SH-SY5Y (cell line): ENCODE data around the gene TGM6.

Experiments
- GATA2 ChIP-seq: IDR thresholded peaks from 2 replicates; pipeline ENCODE4 v1.6.1; 2011; ENCODE audit warnings: mild to moderate bottlenecking, low read depth, low read length
- GATA3 ChIP-seq: IDR thresholded peaks from 2 replicates; pipeline ENCODE4 v1.6.1; 2011; ENCODE audit warnings: low read depth, mild to moderate bottlenecking, low read length, moderate library complexity

DNA sequence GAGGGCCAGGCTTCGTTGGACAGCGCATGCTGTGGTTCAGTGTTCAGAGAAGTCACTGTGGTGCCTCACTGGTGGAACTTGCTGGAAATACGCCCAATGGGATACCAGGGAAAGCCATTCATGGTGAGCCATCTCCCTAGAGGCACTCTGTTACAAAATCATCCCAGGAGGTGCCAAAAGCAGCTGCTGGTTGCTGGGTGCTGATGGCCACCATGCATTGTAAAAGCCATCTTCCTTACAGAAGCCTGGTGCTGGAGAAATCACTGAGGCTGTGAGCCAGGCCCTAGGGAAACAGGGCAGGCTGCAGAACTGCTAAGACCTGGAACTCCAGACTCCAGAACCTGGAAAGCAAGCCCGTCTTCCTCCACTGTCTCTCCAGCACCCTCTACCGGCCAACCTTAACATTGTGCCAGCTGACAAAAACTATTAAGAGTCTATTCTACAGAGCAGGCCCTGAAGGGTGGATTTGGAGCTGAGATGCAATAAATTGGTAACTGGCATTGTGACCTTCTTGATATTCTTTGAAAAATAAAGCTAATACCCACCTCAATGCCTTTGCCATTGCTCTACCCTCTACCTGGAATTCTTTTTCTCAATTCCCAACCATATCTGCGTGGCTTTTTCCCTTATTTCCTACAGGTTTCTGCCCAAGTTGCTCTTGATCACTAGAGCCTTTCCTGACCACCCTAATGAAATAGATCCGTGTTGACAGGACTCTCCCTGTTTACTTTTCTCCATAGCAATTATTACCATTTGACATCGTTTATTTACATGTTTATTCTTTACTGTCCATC, 71.4 kb downstream of the TGM6 start:
- TF ChIP-seq GATA2 (no peak), GATA3 (no peak)
